Measurements from ENCODE around the gene MPRIP. TPM values are rescaled to one million over a fixed set of nuclear protein-coding genes. Genes with fewer than 3 reads are reported as not detected.

The MPRIP gene
- total RNA-seq, 1 donor from 2014 or later: 392 TPM

DNA sequence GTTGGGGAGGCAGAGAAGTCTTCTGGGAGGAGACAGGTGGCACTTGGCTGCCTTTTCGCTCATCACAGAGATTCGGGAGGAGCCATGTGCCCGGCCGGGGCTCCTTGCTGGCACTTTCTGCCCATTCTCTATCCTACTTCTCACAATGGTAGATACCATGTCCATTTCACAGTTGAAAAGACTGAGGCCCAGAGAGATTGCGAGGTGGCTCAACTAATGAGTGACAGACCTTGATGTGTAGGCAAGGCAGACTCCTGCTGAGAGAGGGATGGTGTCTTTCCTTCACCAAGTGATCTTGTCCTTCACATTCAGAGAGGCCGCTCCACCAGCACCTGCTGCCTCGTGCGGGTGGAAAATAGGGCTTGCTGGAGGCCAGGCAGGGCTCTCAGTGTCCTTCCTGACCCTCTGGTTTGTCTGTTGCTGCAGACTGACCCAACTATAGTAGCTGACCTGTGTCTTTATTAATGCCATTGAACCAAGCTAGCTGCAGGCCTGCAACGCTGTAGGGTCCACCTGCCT is 42.1 kb downstream of the MPRIP start:
- no peak for DNase-seq (ENCODE audit: low spot score)
- Mint-ChIP-seq H3K4me3 (ENCODE audit: unreplicated experiment) (no peak overlapping the region), H3K27ac (ENCODE audit: unreplicated experiment) (no peak overlapping the region), H3K4me1 (ENCODE audit: unreplicated experiment) (peaks cover 15% of the 10 kb centered on the region), H3K9me3 (ENCODE audit: unreplicated experiment) (no peaks in the 10 kb centered on the region), H3K27me3 (ENCODE audit: unreplicated experiment) (peaks cover 4% of the 10 kb centered on the region), H3K36me3 (ENCODE audit: low read depth, unreplicated experiment) (peaks cover 48% of the 10 kb centered on the region)
- TF ChIP-seq, protein P1, sequence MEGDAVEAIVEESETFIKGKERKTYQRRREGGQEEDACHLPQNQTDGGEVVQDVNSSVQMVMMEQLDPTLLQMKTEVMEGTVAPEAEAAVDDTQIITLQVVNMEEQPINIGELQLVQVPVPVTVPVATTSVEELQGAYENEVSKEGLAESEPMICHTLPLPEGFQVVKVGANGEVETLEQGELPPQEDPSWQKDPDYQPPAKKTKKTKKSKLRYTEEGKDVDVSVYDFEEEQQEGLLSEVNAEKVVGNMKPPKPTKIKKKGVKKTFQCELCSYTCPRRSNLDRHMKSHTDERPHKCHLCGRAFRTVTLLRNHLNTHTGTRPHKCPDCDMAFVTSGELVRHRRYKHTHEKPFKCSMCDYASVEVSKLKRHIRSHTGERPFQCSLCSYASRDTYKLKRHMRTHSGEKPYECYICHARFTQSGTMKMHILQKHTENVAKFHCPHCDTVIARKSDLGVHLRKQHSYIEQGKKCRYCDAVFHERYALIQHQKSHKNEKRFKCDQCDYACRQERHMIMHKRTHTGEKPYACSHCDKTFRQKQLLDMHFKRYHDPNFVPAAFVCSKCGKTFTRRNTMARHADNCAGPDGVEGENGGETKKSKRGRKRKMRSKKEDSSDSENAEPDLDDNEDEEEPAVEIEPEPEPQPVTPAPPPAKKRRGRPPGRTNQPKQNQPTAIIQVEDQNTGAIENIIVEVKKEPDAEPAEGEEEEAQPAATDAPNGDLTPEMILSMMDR (IDR thresholded peaks at IDR 0.05; ENCODE audit: unreplicated experiment): no peak

GRCh38 chr17:17084941-17085340 is 42.7 kb downstream of the MPRIP start:
- H3K27ac Mint-ChIP-seq (ENCODE audit: unreplicated experiment): no peak overlapping the region
- H3K9me3 Mint-ChIP-seq (ENCODE audit: unreplicated experiment): no peaks in the 10 kb centered on the region
- H3K4me1 Mint-ChIP-seq (ENCODE audit: unreplicated experiment): peaks cover 19% of the 10 kb centered on the region
- peaks cover 4% of the 10 kb centered on the region for H3K27me3 Mint-ChIP-seq (ENCODE audit: unreplicated experiment)
- TF ChIP-seq, protein P1 (IDR thresholded peaks at IDR 0.05; ENCODE audit: unreplicated experiment): no peak
- H3K4me3 Mint-ChIP-seq (ENCODE audit: unreplicated experiment): peak overlapping the region; percentile 31
- no peak for DNase-seq (ENCODE audit: low spot score)
- peaks cover 53% of the 10 kb centered on the region for H3K36me3 Mint-ChIP-seq (ENCODE audit: low read depth, unreplicated experiment)

GRCh38 chr17:17086585-17086984 is 44.3 kb downstream of the MPRIP start:
- peaks cover 21% of the 10 kb centered on the region for H3K4me1 Mint-ChIP-seq (ENCODE audit: unreplicated experiment)
- peaks cover 53% of the 10 kb centered on the region for H3K36me3 Mint-ChIP-seq (ENCODE audit: low read depth, unreplicated experiment)
- H3K27ac Mint-ChIP-seq (ENCODE audit: unreplicated experiment): peak overlapping the region; percentile 1
- no peak for DNase-seq (ENCODE audit: low spot score)
- no peaks in the 10 kb centered on the region for H3K9me3 Mint-ChIP-seq (ENCODE audit: unreplicated experiment)
- peaks cover 6% of the 10 kb centered on the region for H3K27me3 Mint-ChIP-seq (ENCODE audit: unreplicated experiment)
- H3K4me3 Mint-ChIP-seq (ENCODE audit: unreplicated experiment): peak overlapping the region; percentile 5
- TF ChIP-seq, protein P1 (IDR thresholded peaks at IDR 0.05; ENCODE audit: unreplicated experiment): no peak

- TF ChIP-seq, protein P1 (IDR thresholded peaks at IDR 0.05; ENCODE audit: unreplicated experiment): no peak
- no peak for DNase-seq (ENCODE audit: low spot score)
- Mint-ChIP-seq H3K4me1 (ENCODE audit: unreplicated experiment) (peaks cover 30% of the 10 kb centered on the region), H3K36me3 (ENCODE audit: low read depth, unreplicated experiment) (peaks cover 52% of the 10 kb centered on the region), H3K27ac (ENCODE audit: unreplicated experiment) (no peak overlapping the region), H3K9me3 (ENCODE audit: unreplicated experiment) (no peaks in the 10 kb centered on the region), H3K4me3 (ENCODE audit: unreplicated experiment) (no peak overlapping the region), H3K27me3 (ENCODE audit: unreplicated experiment) (peaks cover 7% of the 10 kb centered on the region)
Observed at GRCh38 chr17:17087424-17088015, 45.3 kb downstream of the MPRIP start.

GRCh38 chr17:17088086-17088485 is 45.8 kb downstream of the MPRIP start:
- Mint-ChIP-seq H3K4me3 (ENCODE audit: unreplicated experiment) (peak overlapping the region; percentile 62), H3K27me3 (ENCODE audit: unreplicated experiment) (peaks cover 11% of the 10 kb centered on the region), H3K36me3 (ENCODE audit: low read depth, unreplicated experiment) (peaks cover 46% of the 10 kb centered on the region), H3K27ac (ENCODE audit: unreplicated experiment) (no peak overlapping the region), H3K4me1 (ENCODE audit: unreplicated experiment) (peaks cover 36% of the 10 kb centered on the region), H3K9me3 (ENCODE audit: unreplicated experiment) (no peaks in the 10 kb centered on the region)
- TF ChIP-seq, protein P1 (IDR thresholded peaks at IDR 0.05; ENCODE audit: unreplicated experiment): no peak
- no peak for DNase-seq (ENCODE audit: low spot score)
